SK-N-SH treated with all-trans-retinoic acid at 6 μM for 48 hours (cell line): Measurements from ENCODE around the gene PHPT1.
"Not testable (repeated sequence)": the region's sequence is repeated elsewhere in the genome, so short reads cannot be mapped to it uniquely, and the experiment has no call there.

Experiments
- ATAC-seq: fragments of 200-7000 bp; cut with Tn5 transposase; 3 replicates; pipeline ENCODE4 v1.9.1; 2020; ENCODE audit warnings: mild to moderate bottlenecking, moderate library complexity
- ARNTL ChIP-seq: fragments of 450-650 bp; formaldehyde crosslinking; IDR thresholded peaks from 2 replicates; pipeline ENCODE4 v1.5.0; 2020; ENCODE audit warnings: low read depth, mild to moderate bottlenecking, moderate library complexity, borderline replicate concordance
- CSDC2 ChIP-seq: fragments of 250-450 bp; sonication (Bioruptor Pico); IDR thresholded peaks from 2 replicates; pipeline ENCODE4 v1.5.0; 2020; ENCODE audit warnings: mild to moderate bottlenecking, moderate library complexity
- ESRRG ChIP-seq: fragments of 250-450 bp; sonication (Bioruptor Pico); IDR thresholded peaks from 2 replicates; pipeline ENCODE4 v1.6.1; 2021; ENCODE audit warnings: mild to moderate bottlenecking
- ISL1 ChIP-seq: fragments of 250-450 bp; sonication (Bioruptor Pico); IDR thresholded peaks from 2 replicates; pipeline ENCODE4 v2.1.2; 2022; ENCODE audit warnings: mild to moderate bottlenecking, moderate library complexity
- OSR1 ChIP-seq: fragments of 250-450 bp; sonication (Bioruptor Pico); IDR thresholded peaks from 2 replicates; pipeline ENCODE4 v1.8.0; 2022; ENCODE audit warnings: moderate library complexity, mild to moderate bottlenecking, inconsistent platforms
- RARB ChIP-seq: fragments of 250-450 bp; sonication (Bioruptor Pico); IDR thresholded peaks from 2 replicates; pipeline ENCODE4 v1.8.0; 2021; ENCODE audit warnings: mild to moderate bottlenecking, moderate library complexity
- SNAI2 ChIP-seq: fragments of 250-450 bp; sonication (Bioruptor Pico); IDR thresholded peaks from 2 replicates; pipeline ENCODE4 v1.5.0; 2020; ENCODE audit warnings: mild to moderate bottlenecking, moderate library complexity
- TCF4 ChIP-seq: fragments of 250-450 bp; sonication (Bioruptor Pico); IDR thresholded peaks from 2 replicates; pipeline ENCODE4 v1.8.0; 2021; ENCODE audit warnings: mild to moderate bottlenecking, moderate library complexity, borderline replicate concordance
- TOX ChIP-seq: fragments of 250-450 bp; sonication (Bioruptor Pico); IDR thresholded peaks from 2 replicates; pipeline ENCODE4 v1.8.0; 2021; ENCODE audit warnings: mild to moderate bottlenecking, moderate library complexity, borderline replicate concordance
- ZC3H10 ChIP-seq: fragments of 250-450 bp; sonication (Bioruptor Pico); IDR thresholded peaks from 2 replicates; pipeline ENCODE4 v1.5.1; 2021; ENCODE audit warnings: mild to moderate bottlenecking, moderate library complexity
- ZFP3 ChIP-seq: fragments of 250-450 bp; sonication (Bioruptor Pico); IDR thresholded peaks from 2 replicates; pipeline ENCODE4 v1.5.0; 2020; ENCODE audit warnings: mild to moderate bottlenecking, moderate library complexity
- ZFP30 ChIP-seq: fragments of 450-650 bp; formaldehyde crosslinking; IDR thresholded peaks from 2 replicates; pipeline ENCODE4 v1.5.0; 2022; ENCODE audit warnings: mild to moderate bottlenecking, moderate library complexity
- ZNF565 ChIP-seq: fragments of 450-650 bp; formaldehyde crosslinking; conservative IDR thresholded peaks from 2 replicates; pipeline ENCODE4 v1.5.0; 2020; ENCODE audit warnings: low read depth, mild to moderate bottlenecking, moderate library complexity
- ZNF70 ChIP-seq: fragments of 450-650 bp; formaldehyde crosslinking; IDR thresholded peaks from 2 replicates; pipeline ENCODE4 v1.5.0; 2020; ENCODE audit warnings: mild to moderate bottlenecking, moderate library complexity
- TF ChIP-seq, protein P1 (sequence below): fragments of 250-450 bp; sonication (Bioruptor Pico); IDR thresholded peaks from 2 replicates; pipeline ENCODE4 v1.8.0; 2020; ENCODE audit warnings: mild to moderate bottlenecking, moderate library complexity, borderline replicate concordance
- TF ChIP-seq, protein P2 (sequence below): fragments of 250-450 bp; sonication (Bioruptor Pico); IDR thresholded peaks from 2 replicates; pipeline ENCODE4 v1.5.1; 2020; ENCODE audit warnings: low read depth, mild to moderate bottlenecking, moderate library complexity
- TF ChIP-seq, protein P3 (sequence below): fragments of 250-450 bp; sonication (Bioruptor Pico); IDR thresholded peaks from 2 replicates; pipeline ENCODE4 v1.8.0; 2021; ENCODE audit warnings: low read depth, mild to moderate bottlenecking, moderate library complexity, borderline replicate concordance
- TF ChIP-seq, protein P4 (sequence below): fragments of 250-450 bp; sonication (Bioruptor Pico); IDR thresholded peaks from 2 replicates; pipeline ENCODE4 v1.5.1; 2021; ENCODE audit warnings: mild to moderate bottlenecking, moderate library complexity

Gene PHPT1

DNA sequence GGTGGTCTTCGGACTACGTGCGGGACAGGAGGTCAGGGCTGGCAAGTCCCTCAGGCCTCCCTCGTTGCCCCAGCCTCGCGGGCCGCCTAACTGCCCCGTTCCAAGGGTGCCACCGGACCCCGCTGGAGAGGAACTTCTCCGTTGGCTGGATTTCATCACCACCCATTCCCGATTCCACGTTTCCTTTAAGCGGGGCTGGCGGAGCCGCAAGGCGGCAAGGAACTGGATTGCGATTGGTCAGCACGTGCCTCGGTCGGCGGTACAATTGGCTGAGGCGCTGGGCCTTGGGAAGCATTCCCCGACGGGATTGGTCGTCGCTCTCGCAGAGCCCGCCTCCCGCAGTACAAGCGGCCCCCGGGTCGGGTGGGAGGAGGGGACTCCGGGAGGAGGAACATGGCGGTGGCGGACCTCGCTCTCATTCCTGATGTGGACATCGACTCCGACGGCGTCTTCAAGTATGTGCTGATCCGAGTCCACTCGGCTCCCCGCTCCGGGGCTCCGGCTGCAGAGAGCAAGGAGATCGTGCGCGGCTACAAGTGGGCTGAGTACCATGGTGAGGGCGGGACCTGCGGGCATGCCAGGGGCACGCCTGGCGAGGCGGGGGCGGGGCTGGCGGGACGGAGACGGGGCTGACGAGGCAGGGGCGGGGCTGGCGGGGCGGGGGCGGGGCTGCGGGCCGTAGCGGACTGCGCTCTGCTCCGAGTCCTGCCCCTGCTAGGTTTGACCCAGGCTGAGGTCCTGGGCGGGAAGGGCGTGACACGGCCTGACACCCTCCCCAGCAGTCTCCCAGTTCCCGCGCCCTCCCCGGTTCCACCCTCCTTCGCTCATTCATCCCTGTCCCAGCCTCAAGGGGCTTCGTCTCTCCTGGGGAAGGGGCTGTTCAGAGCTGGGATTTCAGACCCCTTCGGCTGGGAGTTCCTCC is at the start of gene PHPT1:
PHPT1 (plus strand) TSS at position 372 of the 922 bp plus-strand sequence; CDS start at position 394, 22 bp downstream.
- TF ChIP-seq ZNF70 (CRISPR knock-in tag) (peak; percentile 33; the same call in 1 of the 2 replicates), TCF4 (CRISPR knock-in tag) (no peak)
- TF ChIP-seq, protein P1, sequence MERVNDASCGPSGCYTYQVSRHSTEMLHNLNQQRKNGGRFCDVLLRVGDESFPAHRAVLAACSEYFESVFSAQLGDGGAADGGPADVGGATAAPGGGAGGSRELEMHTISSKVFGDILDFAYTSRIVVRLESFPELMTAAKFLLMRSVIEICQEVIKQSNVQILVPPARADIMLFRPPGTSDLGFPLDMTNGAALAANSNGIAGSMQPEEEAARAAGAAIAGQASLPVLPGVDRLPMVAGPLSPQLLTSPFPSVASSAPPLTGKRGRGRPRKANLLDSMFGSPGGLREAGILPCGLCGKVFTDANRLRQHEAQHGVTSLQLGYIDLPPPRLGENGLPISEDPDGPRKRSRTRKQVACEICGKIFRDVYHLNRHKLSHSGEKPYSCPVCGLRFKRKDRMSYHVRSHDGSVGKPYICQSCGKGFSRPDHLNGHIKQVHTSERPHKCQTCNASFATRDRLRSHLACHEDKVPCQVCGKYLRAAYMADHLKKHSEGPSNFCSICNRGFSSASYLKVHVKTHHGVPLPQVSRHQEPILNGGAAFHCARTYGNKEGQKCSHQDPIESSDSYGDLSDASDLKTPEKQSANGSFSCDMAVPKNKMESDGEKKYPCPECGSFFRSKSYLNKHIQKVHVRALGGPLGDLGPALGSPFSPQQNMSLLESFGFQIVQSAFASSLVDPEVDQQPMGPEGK (CRISPR knock-in tag), result 0 out of 2 replicates have a peak, but pooled peaks have one; percentile 19
- ATAC-seq, result peak; percentile 80

DNA sequence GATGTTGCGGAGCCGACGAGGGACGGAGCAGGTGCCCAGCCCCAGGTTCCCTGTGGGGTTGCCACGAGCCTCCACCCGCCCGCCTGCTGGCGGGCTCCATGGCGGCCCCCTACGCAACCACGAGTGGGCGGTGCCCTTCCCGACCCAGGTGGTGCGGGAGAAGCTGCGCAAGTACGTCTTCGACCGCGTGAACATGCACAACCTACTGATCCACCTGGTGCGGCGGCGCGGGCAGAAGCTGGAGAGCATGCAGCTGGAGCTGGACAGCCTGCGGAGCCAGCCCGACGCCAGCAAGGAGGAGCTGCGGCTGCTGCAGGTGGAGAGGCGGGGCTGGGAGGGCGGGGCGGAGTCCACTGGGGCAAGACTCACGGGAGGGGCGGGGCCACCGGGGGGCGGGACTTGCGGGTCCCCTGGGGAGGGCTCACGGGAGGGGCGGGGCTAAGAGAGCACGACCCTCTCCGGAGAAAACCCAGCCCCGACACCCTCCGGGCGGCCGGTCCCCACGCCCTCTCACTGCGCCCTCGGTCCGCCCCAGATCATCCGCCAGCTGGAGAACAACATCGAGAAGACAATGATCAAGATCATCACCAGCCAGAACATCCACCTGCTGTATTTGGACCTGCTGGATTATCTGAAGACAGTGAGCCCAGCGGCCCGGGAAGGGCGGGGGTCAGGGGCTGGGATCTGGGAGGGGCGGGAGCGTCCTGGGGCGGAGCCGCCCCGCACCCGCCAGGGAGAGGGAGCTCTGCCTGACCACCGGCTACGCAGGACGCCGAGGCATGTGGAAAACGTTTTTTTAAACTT is 49.2 kb upstream of the PHPT1 start:
- TF ChIP-seq ISL1 (no peak), ZC3H10 (CRISPR knock-in tag) (no peak), TCF4 (CRISPR knock-in tag) (no peak), RARB (CRISPR knock-in tag) (no peak), ZFP3 (CRISPR knock-in tag) (no peak), OSR1 (no peak), ARNTL (CRISPR knock-in tag) (no peak), SNAI2 (CRISPR knock-in tag) (no peak), ZFP30 (CRISPR knock-in tag) (no peak), TOX (no peak), CSDC2 (CRISPR knock-in tag) (no peak), ESRRG (CRISPR knock-in tag) (no peak), ZNF565 (CRISPR knock-in tag) (no peak)
- TF ChIP-seq, protein P1 (CRISPR knock-in tag), result no peak
- TF ChIP-seq, protein P2, sequence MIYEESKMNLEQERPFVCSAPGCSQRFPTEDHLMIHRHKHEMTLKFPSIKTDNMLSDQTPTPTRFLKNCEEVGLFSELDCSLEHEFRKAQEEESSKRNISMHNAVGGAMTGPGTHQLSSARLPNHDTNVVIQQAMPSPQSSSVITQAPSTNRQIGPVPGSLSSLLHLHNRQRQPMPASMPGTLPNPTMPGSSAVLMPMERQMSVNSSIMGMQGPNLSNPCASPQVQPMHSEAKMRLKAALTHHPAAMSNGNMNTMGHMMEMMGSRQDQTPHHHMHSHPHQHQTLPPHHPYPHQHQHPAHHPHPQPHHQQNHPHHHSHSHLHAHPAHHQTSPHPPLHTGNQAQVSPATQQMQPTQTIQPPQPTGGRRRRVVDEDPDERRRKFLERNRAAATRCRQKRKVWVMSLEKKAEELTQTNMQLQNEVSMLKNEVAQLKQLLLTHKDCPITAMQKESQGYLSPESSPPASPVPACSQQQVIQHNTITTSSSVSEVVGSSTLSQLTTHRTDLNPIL (CRISPR knock-in tag), result no peak
- TF ChIP-seq, protein P3, sequence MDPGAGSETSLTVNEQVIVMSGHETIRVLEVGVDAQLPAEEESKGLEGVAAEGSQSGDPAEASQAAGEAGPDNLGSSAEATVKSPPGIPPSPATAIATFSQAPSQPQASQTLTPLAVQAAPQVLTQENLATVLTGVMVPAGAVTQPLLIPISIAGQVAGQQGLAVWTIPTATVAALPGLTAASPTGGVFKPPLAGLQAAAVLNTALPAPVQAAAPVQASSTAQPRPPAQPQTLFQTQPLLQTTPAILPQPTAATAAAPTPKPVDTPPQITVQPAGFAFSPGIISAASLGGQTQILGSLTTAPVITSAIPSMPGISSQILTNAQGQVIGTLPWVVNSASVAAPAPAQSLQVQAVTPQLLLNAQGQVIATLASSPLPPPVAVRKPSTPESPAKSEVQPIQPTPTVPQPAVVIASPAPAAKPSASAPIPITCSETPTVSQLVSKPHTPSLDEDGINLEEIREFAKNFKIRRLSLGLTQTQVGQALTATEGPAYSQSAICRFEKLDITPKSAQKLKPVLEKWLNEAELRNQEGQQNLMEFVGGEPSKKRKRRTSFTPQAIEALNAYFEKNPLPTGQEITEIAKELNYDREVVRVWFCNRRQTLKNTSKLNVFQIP (CRISPR knock-in tag), result no peak
- TF ChIP-seq, protein P4, sequence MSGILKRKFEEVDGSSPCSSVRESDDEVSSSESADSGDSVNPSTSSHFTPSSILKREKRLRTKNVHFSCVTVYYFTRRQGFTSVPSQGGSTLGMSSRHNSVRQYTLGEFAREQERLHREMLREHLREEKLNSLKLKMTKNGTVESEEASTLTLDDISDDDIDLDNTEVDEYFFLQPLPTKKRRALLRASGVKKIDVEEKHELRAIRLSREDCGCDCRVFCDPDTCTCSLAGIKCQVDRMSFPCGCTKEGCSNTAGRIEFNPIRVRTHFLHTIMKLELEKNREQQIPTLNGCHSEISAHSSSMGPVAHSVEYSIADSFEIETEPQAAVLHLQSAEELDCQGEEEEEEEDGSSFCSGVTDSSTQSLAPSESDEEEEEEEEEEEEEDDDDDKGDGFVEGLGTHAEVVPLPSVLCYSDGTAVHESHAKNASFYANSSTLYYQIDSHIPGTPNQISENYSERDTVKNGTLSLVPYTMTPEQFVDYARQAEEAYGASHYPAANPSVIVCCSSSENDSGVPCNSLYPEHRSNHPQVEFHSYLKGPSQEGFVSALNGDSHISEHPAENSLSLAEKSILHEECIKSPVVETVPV, result no peak
- peak; percentile 76 for ATAC-seq

DNA sequence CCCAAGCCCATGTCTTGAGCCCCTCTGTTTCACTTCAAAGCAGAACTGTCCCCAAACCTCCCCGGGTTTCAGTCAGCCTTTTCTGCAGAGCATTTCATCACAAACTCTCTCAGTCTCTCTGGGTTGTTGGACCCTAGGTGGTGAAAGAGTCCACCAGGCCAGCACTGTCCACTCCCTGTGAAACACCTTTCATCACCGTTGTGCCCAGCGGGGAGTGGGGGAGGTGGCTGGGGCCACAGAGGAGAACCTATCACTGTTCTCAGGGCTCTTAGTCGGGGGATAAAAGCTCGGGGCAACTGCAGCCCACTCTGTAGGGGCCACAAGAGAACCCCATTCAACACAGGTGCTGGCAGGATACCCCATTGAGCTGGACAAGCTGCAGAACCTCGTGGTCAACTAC is 46.9 kb upstream of the PHPT1 start:
- TF ChIP-seq ZNF565 (CRISPR knock-in tag) (no peak), ISL1 (no peak)
- ATAC-seq, result no peak

DNA sequence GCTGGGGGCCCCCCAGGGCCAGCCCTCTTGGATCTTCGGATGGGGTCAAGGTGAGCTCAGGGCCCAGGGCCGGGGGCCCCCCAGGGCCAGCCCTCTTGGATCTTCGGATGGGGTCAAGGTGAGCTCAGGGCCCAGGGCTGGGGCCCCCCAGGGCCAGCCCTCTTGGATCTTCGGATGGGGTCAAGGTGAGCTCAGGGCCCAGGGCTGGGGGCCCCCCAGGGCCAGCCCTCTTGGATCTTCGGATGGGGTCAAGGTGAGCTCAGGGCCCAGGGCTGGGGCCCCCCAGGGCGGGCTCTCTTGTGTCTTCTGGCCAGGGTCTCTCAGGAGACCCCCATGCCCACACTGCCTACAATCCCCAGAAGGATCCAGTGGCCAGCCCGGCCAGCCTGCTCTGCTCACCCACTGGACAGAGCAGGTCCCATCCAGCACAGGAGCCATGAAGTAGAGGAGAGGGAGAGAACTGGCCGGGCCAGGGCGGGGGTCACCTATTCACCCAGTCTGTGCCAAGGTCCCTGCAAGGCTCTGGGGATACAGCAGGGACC is 46.1 kb upstream of the PHPT1 start:
- ATAC-seq, result not testable (repeated sequence)
